K562 (cell line): ENCODE data around the gene SFT2D2. TPM values are rescaled to one million over a fixed set of nuclear protein-coding genes. Genes with fewer than 3 reads are reported as not detected.
A peak's percentile ranks its signal among the peaks of the same experiment; 100 is the strongest.

Experiments used
- BRF1 ChIP-seq: IDR thresholded peaks from 3 replicates; pipeline ENCODE4 v1.6.1; 2011; ENCODE audit warnings: borderline replicate concordance, mild to moderate bottlenecking; ENCODE audit not compliant: insufficient read length; ENCODE audit errors: extremely low read depth
- CEBPZ ChIP-seq: fragments of 150-350 bp; IDR thresholded peaks from 2 replicates; pipeline ENCODE4 v1.6.1; 2014; ENCODE audit warnings: low read depth, mild to moderate bottlenecking, low read length, borderline replicate concordance
- CSDE1 ChIP-seq, 2 experiments: fragments of 450-650 bp; IDR thresholded peaks; 2 replicates each; pipeline ENCODE4 v1.6.1; 2016; ENCODE audit warnings: mild to moderate bottlenecking in 1 of 2
- DLX4 ChIP-seq: fragments of 250-450 bp; sonication (Bioruptor Pico); IDR thresholded peaks from 2 replicates; pipeline ENCODE4 v1.6.1; 2021; ENCODE audit warnings: mild to moderate bottlenecking
- IRF9 ChIP-seq: fragments of 450-650 bp; IDR thresholded peaks from 2 replicates; pipeline ENCODE4 v1.6.1; 2016; ENCODE audit warnings: missing biosample characterization, missing genetic modification characterization
- KAT8 ChIP-seq: fragments of 450-650 bp; IDR thresholded peaks from 2 replicates; pipeline ENCODE4 v1.6.1; 2016; ENCODE audit warnings: low read depth, mild to moderate bottlenecking
- MBD1 ChIP-seq: fragments of 250-450 bp; sonication (Bioruptor Pico); IDR thresholded peaks from 2 replicates; pipeline ENCODE4 v1.8.0; 2022; ENCODE audit warnings: inconsistent platforms
- MTA1 ChIP-seq: fragments of 450-650 bp; IDR thresholded peaks from 2 replicates; pipeline ENCODE4 v1.6.1; 2017; ENCODE audit warnings: borderline replicate concordance
- NCOA2 ChIP-seq, 2 experiments: fragments of 450-650 bp; IDR thresholded peaks; 2 replicates each; pipeline ENCODE4 v1.6.1; 2018; ENCODE audit warnings: mild to moderate bottlenecking in 2 of 2, moderate library complexity in 1 of 2; ENCODE audit not compliant: partially characterized antibody in 2 of 2
- RBBP5 ChIP-seq: fragments of 200-600 bp; sonication (generic); IDR thresholded peaks from 2 replicates; pipeline ENCODE4 v1.6.1; 2012; ENCODE audit warnings: borderline replicate concordance, mild to moderate bottlenecking, low read length, control low read depth, inconsistent platforms; ENCODE audit not compliant: insufficient read depth, poor library complexity, severe bottlenecking
- SRSF1 ChIP-seq: fragments of 200-400 bp; formaldehyde crosslinking; IDR thresholded peaks from 2 replicates; pipeline ENCODE4 v1.6.1; 2017; ENCODE audit warnings: mild to moderate bottlenecking, low read depth, low read length, moderate library complexity
- ZKSCAN8 ChIP-seq: fragments of 200-800 bp; sonication (Bioruptor generic); IDR thresholded peaks from 2 replicates; pipeline ENCODE4 v1.6.1; 2016; ENCODE audit warnings: missing genetic modification characterization, missing compliant biosample characterization
- ZNF609 ChIP-seq: sonication (generic); formaldehyde crosslinking; IDR thresholded peaks from 2 replicates; pipeline ENCODE4 v1.8.1; 2023; ENCODE audit warnings: missing genetic modification reagents, mild to moderate bottlenecking, borderline replicate concordance
- ZNF668 ChIP-seq: fragments of 250-450 bp; sonication (Bioruptor Pico); IDR thresholded peaks from 2 replicates; pipeline ENCODE4 v1.8.0; 2022; ENCODE audit warnings: mild to moderate bottlenecking, inconsistent platforms
- polyA plus RNA-seq, 8 experiments: library from polyadenylated mRNA; depleted of rRNA in 4 of 8; stranded (reverse) in 5 of 8; unstranded in 3 of 8; fragments of >200 nt; fragmentation: Nextera tagmentation in 2 of 8; fragmentation: Illumina TruSeq in 1 of 8; extraction: Ambion mirVana in 2 of 8; extraction: Trizol in 1 of 8; gene quantifications; 2 replicates each; pipeline versions ENCODE4 v1.2.1 to v1.2.3, GENCODE V29; 2011 to 2014; ENCODE audit warnings: inconsistent platforms in 1 of 8, missing spikeins in 1 of 8
- total RNA-seq, 7 experiments: library from RNA; depleted of rRNA in 6 of 7; stranded (reverse); fragments of >200 nt in 6 of 7; fragmentation: Illumina TruSeq in 2 of 7; extraction: Trizol in 2 of 7; gene quantifications; 2 replicates each; pipeline versions ENCODE4 v1.2.1 to v1.2.3, GENCODE V29; 2011 to 2021; ENCODE audit warnings: low replicate concordance in 1 of 7

SFT2D2 gene
- total and polyA plus RNA-seq, 9 of the 15 experiments (the other 6 are each of a cell fraction or from before 2014, with no cell fraction given), result 3.4 to 50.1 (median 21.6) TPM

GRCh38 chr1:168225476-168226190, at the start of gene SFT2D2 (continued):
- TF ChIP-seq CEBPZ (no peak), NCOA2 (IDR thresholded peaks at IDR 0.05; ENCODE audit: partially characterized antibody in 2 of 2) (no peak), ZNF609 (CRISPR knock-in tag) (peak; percentile 83), MBD1 (CRISPR knock-in tag) (no peak), ZNF668 (CRISPR knock-in tag) (peak; percentile 88), IRF9 (peak; percentile 74), RBBP5 (peak; percentile 90), DLX4 (CRISPR knock-in tag) (no peak), SRSF1 (no peak), BRF1 (no peak), KAT8 (no peak), MTA1 (0 out of 2 replicates have a peak, but pooled peaks have one; percentile 33), CSDE1 (IDR thresholded peaks at IDR 0.05) (peak in 1 of 2 experiments; percentile 59; a peak in 1 of 4 replicates), ZKSCAN8 (CRISPR knock-in tag) (peak; percentile 88; the same call in 1 of the 2 replicates)
